HG03095 (cell line): ENCODE results near the gene CENPA.
A peak's percentile ranks its signal among the peaks of the same experiment; 100 is the strongest.
"Not testable (repeated sequence)": the region's sequence is repeated elsewhere in the genome, so short reads cannot be mapped to it uniquely, and the experiment has no call there.

Experiments used
- ATAC-seq: cut with Tn5 transposase; IDR thresholded peaks from one replicate; pipeline ENCODE4 v1.9.1; 2021; ENCODE audit warnings: moderate library complexity; ENCODE audit not compliant: unreplicated experiment

CENPA gene

GRCh38 chr2:26786207-26787028 lies 562 bp downstream of the CENPA start:
- peak; percentile 5 for ATAC-seq

- ATAC-seq, result no peak
Observed at GRCh38 chr2:26792720-26793119, 6.9 kb downstream of the CENPA start.

- no peak for ATAC-seq
Observed at GRCh38 chr2:26793518-26793917, 7.7 kb downstream of the CENPA start.

- not testable (repeated sequence) for ATAC-seq
Observed at GRCh38 chr2:26795135-26795534, 9.3 kb downstream of the CENPA start.

GRCh38 chr2:26801328-26801727 lies 15.5 kb downstream of the CENPA start:
- ATAC-seq, result no peak

- ATAC-seq, result no peak
Observed at GRCh38 chr2:26801796-26802195, 15.9 kb downstream of the CENPA start.

- no peak for ATAC-seq
Observed at GRCh38 chr2:26805241-26805676, 19.4 kb downstream of the CENPA start.

- no peak for ATAC-seq
Observed at GRCh38 chr2:26807788-26808460, 22.1 kb downstream of the CENPA start.

- no peak for ATAC-seq
Observed at GRCh38 chr2:26809211-26809610, 23.4 kb downstream of the CENPA start.

- no peak for ATAC-seq
Observed at GRCh38 chr2:26809876-26810577, 24.2 kb downstream of the CENPA start.

GRCh38 chr2:26811261-26811660 lies 25.4 kb downstream of the CENPA start:
- ATAC-seq, result no peak

- ATAC-seq, result no peak
Observed at GRCh38 chr2:26811791-26812694, 26.2 kb downstream of the CENPA start.

- no peak for ATAC-seq
Observed at GRCh38 chr2:26812731-26813130, 26.9 kb downstream of the CENPA start.

GRCh38 chr2:26814072-26814765 lies 28.4 kb downstream of the CENPA start:
- ATAC-seq, result not testable (repeated sequence)

- ATAC-seq, result no peak
Observed at GRCh38 chr2:26816893-26817292, 31.0 kb downstream of the CENPA start.

- ATAC-seq, result no peak
Observed at GRCh38 chr2:26818255-26818654, 32.4 kb downstream of the CENPA start.

GRCh38 chr2:26818972-26819371 lies 33.1 kb downstream of the CENPA start:
- ATAC-seq, result no peak

- ATAC-seq, result no peak
Observed at GRCh38 chr2:26820932-26821331, 35.1 kb downstream of the CENPA start.

GRCh38 chr2:26822877-26823276 lies 37.0 kb downstream of the CENPA start:
- ATAC-seq, result no peak
